OCI-LY7 (cell line): Measurements from ENCODE around the gene STOX2. TPM values are rescaled to one million over a fixed set of nuclear protein-coding genes. Genes with fewer than 3 reads are reported as not detected.
"Not testable (repeated sequence)": the region's sequence is repeated elsewhere in the genome, so short reads cannot be mapped to it uniquely, and the experiment has no call there.

Source experiments
- BruUV-seq: library from RNA; stranded (reverse); fragments of 400-500 nt; replicated peaks from 2 replicates; lab custom pipeline; 2021; lab: Mats Ljungman, UMichigan
- CTCF ChIA-PET: fragments of 300-600 bp; sonication (Branson Sonifier 250); formaldehyde crosslinking; loops from one replicate; lab custom pipeline; 2022; ENCODE audit warnings: antibody characterized with exemption; ENCODE audit not compliant: unreplicated experiment; lab: Charles Lee
- POLR2A ChIA-PET: fragments of 300-600 bp; sonication (Branson Sonifier 250); formaldehyde crosslinking; loops from one replicate; lab custom pipeline; 2022; ENCODE audit warnings: antibody characterized with exemption; lab: Charles Lee
- DNase-seq: peaks from one replicate; pipeline ENCODE4 v3.0.0-alpha.2; 2015; ENCODE audit warnings: low spot score
- H2AFZ ChIP-seq: fragments of 200-600 bp; sonication (generic), shearing (Covaris generic); 2 replicates; pipeline ENCODE4 v1.6.1; 2014; ENCODE audit warnings: mild to moderate bottlenecking, antibody characterized with exemption, low read length, moderate library complexity
- H3K27ac ChIP-seq: fragments of 200-600 bp; sonication (generic); 2 replicates; pipeline ENCODE4 v1.5.1; 2014; ENCODE audit warnings: mixed run types, low read depth, mild to moderate bottlenecking, moderate library complexity, low read length, inconsistent platforms; ENCODE audit not compliant: poor library complexity, severe bottlenecking
- H3K36me3 ChIP-seq: fragments of 200-600 bp; sonication (generic); 2 replicates; pipeline ENCODE4 v1.6.1; 2014; ENCODE audit warnings: mild to moderate bottlenecking, antibody characterized with exemption, low read length, moderate library complexity, mixed read lengths; ENCODE audit not compliant: insufficient read depth
- H3K4me1 ChIP-seq: fragments of 200-600 bp; sonication (generic); 2 replicates; pipeline ENCODE4 v1.5.1; 2014; ENCODE audit warnings: mild to moderate bottlenecking, low read length; ENCODE audit not compliant: insufficient read depth, poor library complexity, severe bottlenecking
- H3K4me2 ChIP-seq: fragments of 200-600 bp; sonication (generic); 2 replicates; pipeline ENCODE4 v1.6.1; 2014; ENCODE audit warnings: mild to moderate bottlenecking, low read length
- H3K4me3 ChIP-seq: fragments of 200-600 bp; sonication (generic); 2 replicates; pipeline ENCODE4 v1.5.1; 2014; ENCODE audit warnings: mild to moderate bottlenecking, low read depth, low read length; ENCODE audit not compliant: poor library complexity, severe bottlenecking
- H3K79me2 ChIP-seq: fragments of 200-600 bp; sonication (generic); 2 replicates; pipeline ENCODE4 v1.6.1; 2016; ENCODE audit warnings: low read depth, mild to moderate bottlenecking, low read length, moderate library complexity, mixed read lengths; ENCODE audit not compliant: insufficient read depth
- H3K9me2 ChIP-seq: fragments of 200-600 bp; sonication (generic); 2 replicates; pipeline ENCODE4 v1.6.1; 2016; ENCODE audit warnings: mild to moderate bottlenecking, low read length, mixed read lengths; ENCODE audit not compliant: insufficient read depth
- H3K9me3 ChIP-seq: fragments of 200-600 bp; sonication (generic); 2 replicates; pipeline ENCODE4 v1.6.1; 2014; ENCODE audit warnings: mild to moderate bottlenecking, mixed run types, low read length, mixed read lengths
- H4K20me1 ChIP-seq: fragments of 200-600 bp; sonication (generic); 2 replicates; pipeline ENCODE4 v1.6.1; 2014; ENCODE audit warnings: mild to moderate bottlenecking, antibody characterized with exemption, low read length, moderate library complexity, mixed read lengths; ENCODE audit not compliant: insufficient read depth
- CTCF ChIP-seq: fragments of 200-600 bp; sonication (generic); conservative IDR thresholded peaks from 2 replicates; pipeline ENCODE4 v1.5.1; 2014; ENCODE audit warnings: mild to moderate bottlenecking, antibody characterized with exemption, low read length, moderate library complexity, mixed read lengths
- EZH2phosphoT487 ChIP-seq: fragments of 200-600 bp; sonication (generic); IDR thresholded peaks from 2 replicates; pipeline ENCODE4 v1.6.1; 2018; ENCODE audit warnings: low read depth, borderline replicate concordance, mild to moderate bottlenecking, mixed run types, antibody characterized with exemption, low read length, moderate library complexity, mixed read lengths
- intact Hi-C: fragments of 100-400 bp; cut with micrococcal nuclease; formaldehyde crosslinking; loops from one replicate; pipeline ENCODE4 v1.10.0; 2022; ENCODE audit not compliant: unreplicated experiment
- total RNA-seq, 2 experiments: library from RNA; depleted of rRNA in 1 of 2; stranded (reverse); fragments of >200 nt in 1 of 2; shearing (Covaris generic) in 1 of 2; gene quantifications; 2 replicates each; pipeline ENCODE4 v1.2.3, GENCODE V29; 2014 to 2022

STOX2 gene
- total RNA-seq, 2 experiments from 2014 or later = 0.38 TPM; not detected in 1

DNA sequence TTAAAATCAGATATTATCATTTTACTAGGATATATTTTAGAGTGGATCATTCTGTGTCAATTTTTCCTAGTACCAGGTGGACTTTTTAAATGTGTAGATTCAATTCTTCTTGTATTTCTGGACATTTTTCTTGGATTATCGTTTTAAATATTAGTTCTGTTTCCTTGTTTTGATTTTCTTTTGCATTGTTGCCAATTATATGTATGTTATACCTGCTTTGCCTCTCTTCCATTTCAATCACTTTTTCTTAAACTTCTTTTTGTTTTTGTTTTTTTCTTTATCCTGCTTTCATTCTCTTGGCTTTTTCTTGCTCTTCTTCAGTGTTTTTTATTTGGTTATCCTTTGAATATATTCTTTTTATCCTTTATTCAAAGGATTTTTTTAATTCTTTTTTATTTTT, 141.0 kb downstream of the STOX2 start:
- TF ChIP-seq EZH2phosphoT487 (no peak), CTCF (no peak)
- Histone ChIP-seq H3K36me3 (no peaks in the 10 kb centered on the region), H3K4me3 (no peak overlapping the region), H3K27ac (no peak overlapping the region), H2AFZ (no peak overlapping the region), H4K20me1 (no peaks in the 10 kb centered on the region), H3K9me3 (0 out of 2 replicates have a peak, but pooled peaks cover 3% of the 10 kb centered on the region), H3K4me2 (no peak overlapping the region), H3K4me1 (no peaks in the 10 kb centered on the region), H3K79me2 (no peaks in the 10 kb centered on the region), H3K9me2 (no peaks in the 10 kb centered on the region)
- DNase-seq = no peak
- BruUV-seq = no TSS peak
- ChIA-PET CTCF (no interaction called here), POLR2A (no interaction called here)
- intact Hi-C loops = no loop called here

DNA sequence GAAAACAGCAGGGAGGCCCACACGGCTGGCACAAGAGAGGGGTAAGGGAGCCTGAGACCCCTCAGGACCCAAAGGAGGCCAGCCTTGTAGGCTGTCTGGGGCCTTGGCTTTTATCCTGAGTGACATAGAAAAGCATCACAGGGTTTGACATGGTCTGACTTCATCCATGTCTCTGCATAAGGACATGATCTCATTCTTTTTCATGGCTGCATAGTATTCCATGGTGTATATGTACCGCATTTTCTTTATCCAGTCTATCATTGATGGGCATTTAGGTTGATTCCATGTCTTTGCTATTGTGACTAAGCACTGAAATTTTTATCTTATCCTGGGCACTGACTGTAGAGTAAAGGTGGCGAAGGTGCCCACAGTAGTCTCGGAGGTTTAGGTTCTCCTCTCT, 146.2 kb downstream of the STOX2 start:
- BruUV-seq, POLR2A ChIA-PET, CTCF ChIA-PET, H3K27ac ChIP-seq, intact Hi-C loops, H2AFZ ChIP-seq, H3K79me2 ChIP-seq, H3K36me3 ChIP-seq, H4K20me1 ChIP-seq, DNase-seq, H3K9me2 ChIP-seq, H3K4me3 ChIP-seq, H3K9me3 ChIP-seq, H3K4me2 ChIP-seq, H3K4me1 ChIP-seq: not testable (repeated sequence)

GRCh38 chr4:184052616-184053015, 147.5 kb downstream of the STOX2 start:
- no peak overlapping the region for H3K27ac ChIP-seq
- no peak overlapping the region for H3K4me2 ChIP-seq
- TF ChIP-seq CTCF = no peak
- TF ChIP-seq EZH2phosphoT487 = no peak
- ChIA-PET CTCF (interaction anchor here (0.5 kb wide), 1 partner anchor 461 kb away, joined by 3 read pairs; no protein-coding TSS in a partner anchor), POLR2A (interaction anchor here (0.6 kb wide), 1 partner anchor 144 kb away, joined by 7 read pairs; no protein-coding TSS in a partner anchor)
- no peaks in the 10 kb centered on the region for H3K36me3 ChIP-seq
- H2AFZ ChIP-seq = no peak overlapping the region
- DNase-seq = no peak
- no peaks in the 10 kb centered on the region for H3K9me3 ChIP-seq
- no TSS peak for BruUV-seq
- H4K20me1 ChIP-seq = no peaks in the 10 kb centered on the region
- H3K4me1 ChIP-seq = no peaks in the 10 kb centered on the region
- no peaks in the 10 kb centered on the region for H3K9me2 ChIP-seq
- no peaks in the 10 kb centered on the region for H3K79me2 ChIP-seq
- H3K4me3 ChIP-seq = no peak overlapping the region
- intact Hi-C loops = no loop called here
